ENCODE results near the gene LRRC10B.
A peak's percentile ranks its signal among the peaks of the same experiment; 100 is the strongest.

The LRRC10B gene

DNA sequence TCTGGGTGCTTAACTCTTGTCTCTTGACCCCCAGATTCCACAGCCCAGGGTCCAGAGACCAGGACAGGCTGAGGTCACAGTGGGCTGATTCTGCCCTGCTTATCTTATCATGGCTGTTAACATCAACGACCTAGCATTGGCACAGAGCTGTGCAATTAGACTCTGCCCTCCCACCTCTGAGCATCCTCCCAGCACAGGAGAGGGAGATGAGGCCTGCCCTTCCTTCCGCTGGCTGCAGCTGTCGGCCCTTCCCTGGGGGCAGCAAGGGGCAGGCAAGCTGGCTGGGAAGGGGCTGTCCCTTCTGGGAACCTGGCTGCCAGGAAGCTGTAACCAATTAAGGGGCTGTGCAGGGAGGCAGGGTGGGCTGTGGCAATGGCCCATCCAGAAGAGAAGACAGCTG lies 22.5 kb downstream of the LRRC10B start:
- DNase-seq (ENCODE audit: low spot score), result no peak

DNA sequence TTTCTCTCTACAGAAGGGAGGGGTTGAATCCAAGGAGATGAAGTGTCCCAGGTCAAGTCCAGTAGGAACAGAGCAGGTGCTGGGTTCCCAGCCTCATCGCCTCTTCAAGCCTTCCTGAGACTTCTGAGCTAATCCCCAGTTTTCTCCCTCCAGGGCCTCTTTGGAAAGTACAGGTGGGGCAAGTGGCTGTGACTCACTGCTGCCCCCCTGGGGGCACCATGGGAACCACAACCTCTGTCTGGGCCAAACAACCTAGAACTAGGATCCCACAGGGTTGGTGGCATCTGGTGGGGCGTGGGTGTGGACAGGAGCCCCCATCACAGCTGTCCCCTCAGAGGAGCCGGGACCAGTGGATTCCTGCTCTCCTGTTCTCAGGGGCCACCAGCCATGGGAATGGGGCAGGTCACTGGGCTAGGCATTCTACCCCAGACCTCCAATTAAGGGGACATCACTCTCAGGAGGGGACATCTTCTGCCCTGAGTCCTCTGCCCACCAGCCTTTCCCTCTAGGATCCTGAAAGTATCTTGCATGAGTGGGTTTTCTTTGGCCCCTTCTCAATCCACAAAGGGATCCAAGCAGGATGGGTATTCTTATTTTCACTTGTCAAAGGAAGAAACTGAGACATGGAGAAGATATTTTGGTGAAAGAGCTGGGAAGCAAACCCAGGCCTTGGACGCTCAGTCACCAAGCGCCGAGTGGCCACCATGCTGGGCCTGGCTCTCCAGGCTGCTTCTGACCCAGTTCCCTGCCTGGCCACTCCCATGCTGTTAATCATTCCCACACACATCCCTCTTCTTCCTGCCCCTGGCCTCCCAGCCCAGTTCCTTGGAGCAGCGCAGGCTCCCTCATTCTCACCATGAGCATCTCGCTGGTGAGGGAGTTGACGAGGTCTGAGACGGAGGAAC lies 23.8 kb downstream of the LRRC10B start:
- DNase-seq (ENCODE audit: low spot score), result peak; percentile 73

DNA sequence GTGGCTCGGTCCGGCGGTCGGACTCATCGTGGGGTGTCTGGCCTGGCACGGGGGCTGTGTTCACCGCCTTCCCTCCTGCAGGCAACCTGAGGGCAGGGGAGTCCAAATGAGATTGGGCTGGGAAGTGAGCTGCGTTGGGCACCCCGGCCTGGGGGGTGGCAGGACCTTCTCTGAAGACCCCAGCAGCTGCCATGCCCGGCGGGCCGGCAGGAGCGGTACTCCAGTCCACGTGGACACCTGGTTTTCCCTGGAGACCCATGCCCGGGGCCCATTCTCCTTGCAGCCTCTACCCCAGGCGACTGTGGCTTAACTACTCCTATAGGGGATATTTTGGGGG lies 24.5 kb downstream of the LRRC10B start:
- no peak for DNase-seq (ENCODE audit: low spot score)

DNA sequence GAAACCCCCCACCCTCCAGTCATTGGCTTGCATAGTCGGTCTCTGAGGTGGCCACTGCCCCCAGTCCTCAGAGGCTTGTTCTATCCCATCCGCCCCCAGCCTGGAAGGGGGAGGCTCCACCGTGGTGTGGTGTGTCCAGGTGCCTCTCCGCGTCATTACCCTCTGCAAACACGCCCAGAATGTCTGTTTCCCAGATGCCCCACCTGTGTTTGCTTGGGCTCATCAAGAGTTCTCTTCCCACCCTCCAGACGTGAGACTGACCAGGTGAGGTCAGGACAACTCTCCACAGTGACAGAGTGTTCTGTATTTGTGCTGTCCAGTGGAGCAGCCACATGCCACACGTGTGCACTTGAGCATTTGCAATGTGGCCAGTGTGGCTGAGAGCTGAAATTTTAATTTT lies 24.9 kb downstream of the LRRC10B start:
- no peak for DNase-seq (ENCODE audit: low spot score)

DNA sequence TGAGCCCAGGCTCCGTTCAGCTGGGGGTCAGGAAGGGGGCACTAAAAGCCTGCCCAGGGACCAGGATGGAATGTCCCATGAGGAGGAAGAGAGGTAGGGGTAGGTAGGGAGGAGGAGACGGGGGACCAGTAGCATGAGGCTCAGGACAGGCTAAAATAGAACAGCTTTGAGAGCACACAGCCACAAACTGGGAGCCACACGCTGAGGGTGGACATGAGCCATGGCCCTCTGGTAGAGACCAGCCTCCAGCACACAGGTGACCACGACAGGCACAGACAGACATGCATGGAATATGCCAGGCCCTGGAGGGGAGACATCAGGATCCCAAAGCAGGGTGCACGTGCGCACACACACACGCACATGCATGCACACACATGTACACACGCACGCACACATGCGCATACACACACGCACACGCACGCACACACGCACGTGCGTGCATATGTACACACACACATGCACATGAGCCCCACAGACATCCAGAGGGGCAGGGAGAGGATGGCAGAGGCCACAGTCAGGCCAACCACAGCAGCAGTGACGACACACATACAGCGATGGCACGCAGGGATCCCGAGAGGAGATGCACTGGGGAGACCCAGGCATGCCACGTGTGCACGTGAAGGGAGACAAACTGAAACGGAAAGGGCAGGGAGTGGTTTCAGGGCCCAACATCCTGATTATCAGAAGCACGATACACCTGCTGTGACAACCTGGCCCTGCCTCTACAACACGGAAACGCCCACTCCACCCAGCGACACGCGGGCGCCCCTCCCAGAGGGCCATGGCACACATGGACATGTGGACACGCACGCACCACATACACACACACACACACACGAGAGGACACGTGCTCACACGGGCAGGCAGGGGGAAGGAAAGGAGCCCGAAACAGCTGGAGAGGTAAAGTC lies 25.7 kb downstream of the LRRC10B start:
- DNase-seq (ENCODE audit: low spot score), result no peak

DNA sequence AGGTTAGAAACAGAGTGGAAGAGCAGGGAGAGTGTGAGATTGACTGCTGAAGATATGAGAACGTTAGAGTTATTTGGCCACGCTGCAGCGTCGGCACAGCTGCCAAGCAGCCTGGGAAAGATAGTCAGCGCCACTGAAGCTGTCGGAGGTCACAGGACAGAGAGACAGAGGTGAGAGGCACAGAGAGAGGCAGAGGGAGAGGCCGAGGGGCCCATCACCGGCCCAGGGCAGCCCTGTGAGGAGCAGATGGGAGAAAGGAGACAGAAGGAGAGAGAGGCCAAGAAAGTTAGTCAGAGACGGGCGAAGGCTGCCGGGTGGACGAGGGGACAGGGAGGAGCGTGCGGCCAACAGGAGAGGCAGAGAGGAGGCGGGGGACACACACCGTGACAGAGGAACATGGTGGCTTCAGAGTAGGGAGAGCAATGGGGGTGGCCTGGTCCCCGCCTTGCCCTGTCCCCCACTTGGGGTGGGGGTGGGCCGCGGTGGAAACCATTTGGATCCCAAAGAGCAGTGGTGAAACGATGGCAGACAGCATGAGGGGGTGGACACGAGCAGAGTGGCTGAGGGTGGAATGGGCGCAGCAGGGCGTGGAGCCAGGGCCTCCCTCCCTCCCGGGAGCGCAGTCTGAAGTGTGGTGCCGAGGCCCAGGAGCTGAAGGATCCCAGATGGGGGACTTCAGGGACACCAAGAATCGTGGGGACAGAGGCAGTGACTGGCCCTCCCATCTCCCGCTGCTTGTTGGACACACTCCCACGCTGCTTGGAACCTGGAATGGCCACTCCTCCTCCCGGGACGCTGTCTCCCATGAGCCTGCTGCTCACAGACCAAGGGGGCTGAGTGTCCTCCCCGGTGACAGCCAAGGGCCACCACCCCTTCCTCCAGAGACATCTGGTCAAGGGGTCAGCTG lies 26.6 kb downstream of the LRRC10B start:
- DNase-seq (ENCODE audit: low spot score), result no peak

DNA sequence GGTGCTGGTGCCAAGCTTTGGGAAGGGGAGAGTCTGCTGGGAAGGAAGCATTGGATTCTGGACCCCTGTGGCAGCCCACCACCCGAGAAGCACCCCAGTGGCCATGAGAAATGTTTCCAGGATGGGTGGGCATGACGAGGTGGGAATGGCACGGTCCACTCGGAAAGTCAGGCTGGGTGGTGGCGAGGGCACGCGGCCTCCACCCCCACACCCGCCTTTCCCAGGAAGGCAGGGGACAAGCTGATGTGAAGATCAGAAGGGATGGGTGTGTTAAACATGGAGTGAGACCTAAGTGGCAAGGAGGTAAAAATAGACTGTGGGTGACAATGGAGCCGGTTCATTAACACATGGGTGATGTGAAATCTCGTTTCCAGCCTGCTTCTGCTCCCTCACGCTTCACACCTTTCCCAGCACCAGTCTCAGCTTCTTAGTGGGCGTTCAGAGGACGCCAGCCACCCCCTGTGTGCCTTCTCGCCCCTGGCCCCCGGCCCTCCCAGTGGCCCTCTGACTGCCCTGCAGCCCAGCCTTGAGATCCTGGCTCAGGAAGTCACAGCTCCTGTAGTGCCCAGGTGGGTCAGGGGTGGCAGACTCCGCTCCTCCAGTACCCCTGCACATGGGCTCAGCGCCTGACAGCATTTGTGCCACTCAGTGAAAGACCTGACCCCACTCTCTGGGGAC lies 27.6 kb downstream of the LRRC10B start:
- DNase-seq (ENCODE audit: low spot score), result no peak

DNA sequence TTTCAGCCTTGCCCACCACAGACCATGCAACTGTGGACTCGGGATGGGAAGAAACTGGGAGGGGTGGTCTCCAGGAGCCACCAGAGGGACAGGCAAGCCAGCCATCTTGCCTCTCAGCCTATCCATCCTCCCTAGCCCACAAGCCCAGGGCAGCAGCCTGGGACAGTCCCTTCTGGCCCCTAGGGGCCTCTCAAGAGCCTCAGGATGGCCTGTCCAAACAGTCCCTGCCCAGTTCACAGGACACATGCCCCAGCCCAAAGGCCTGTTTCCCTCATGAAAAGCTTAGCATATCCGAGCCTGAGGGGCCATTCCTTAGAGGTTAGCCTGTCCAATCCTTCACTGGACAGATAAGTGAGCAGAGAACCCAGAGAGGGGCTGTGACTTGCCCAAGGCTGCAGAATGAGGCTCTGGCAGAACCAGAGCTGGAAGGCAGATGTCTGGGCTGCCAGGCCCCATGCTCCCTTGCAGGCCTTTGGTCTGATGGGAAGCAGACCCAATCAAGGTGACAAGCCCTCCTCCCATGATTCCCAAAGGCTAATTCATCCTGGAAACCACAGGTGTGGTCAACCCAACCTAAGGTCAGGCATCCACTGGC lies 28.2 kb downstream of the LRRC10B start:
- no peak for DNase-seq (ENCODE audit: low spot score)

DNA sequence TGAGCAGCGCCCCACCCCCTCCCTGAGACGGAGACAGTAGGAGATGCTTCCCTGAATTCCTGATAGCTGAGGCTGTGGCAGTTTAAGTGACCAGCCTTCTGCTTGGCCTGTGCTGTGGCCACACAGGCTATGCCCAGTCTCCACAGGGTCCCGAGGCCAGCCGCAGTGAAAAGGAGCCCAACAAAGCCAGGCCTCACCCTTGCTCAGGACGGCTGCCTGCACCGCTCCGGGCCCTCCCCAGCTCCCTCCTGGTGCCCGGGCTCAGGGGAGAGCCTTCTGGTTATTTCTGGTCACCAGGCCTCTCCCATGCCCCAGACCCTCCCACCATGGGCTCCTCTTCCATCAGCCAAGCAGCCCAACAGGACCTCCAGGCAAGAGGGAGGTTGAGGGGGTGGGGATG lies 28.8 kb downstream of the LRRC10B start:
- no peak for DNase-seq (ENCODE audit: low spot score)

DNA sequence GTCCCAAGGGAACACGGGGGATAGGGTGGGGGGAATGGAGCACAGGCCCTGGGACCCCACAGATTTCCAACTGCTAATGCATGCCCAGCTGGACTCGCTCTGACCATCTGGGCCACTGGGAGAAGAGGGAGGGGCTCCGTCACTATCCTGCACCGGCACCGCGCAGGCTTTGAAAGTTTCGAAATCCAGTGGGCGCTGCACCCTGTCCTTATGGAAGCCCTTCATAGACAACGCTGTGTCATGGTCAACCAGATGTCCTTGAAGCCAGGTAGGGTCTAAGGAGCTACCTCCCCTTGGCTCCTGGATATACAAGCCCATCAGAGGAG lies 30.1 kb downstream of the LRRC10B start:
- DNase-seq (ENCODE audit: low spot score), result no peak

DNA sequence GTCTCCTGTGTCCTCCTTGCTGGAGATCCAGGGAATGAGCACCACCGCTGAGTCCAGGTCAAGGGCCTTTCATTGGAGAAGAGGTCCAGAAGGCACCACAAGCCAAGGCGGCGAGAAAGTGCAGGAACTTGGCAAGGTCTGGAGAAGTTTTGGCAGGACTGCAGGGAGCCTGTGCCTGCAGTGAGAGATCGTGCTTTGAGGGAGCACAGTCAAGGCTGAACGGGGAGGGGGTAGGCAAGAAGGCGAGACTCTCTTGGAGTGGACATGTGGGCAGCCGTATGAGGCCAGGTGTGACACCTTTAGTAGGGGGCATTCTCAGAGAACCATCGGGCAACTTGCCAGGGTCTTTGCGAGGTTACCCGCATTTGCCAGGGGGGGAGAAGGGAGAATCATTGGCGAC lies 30.5 kb downstream of the LRRC10B start:
- DNase-seq (ENCODE audit: low spot score), result no peak

DNA sequence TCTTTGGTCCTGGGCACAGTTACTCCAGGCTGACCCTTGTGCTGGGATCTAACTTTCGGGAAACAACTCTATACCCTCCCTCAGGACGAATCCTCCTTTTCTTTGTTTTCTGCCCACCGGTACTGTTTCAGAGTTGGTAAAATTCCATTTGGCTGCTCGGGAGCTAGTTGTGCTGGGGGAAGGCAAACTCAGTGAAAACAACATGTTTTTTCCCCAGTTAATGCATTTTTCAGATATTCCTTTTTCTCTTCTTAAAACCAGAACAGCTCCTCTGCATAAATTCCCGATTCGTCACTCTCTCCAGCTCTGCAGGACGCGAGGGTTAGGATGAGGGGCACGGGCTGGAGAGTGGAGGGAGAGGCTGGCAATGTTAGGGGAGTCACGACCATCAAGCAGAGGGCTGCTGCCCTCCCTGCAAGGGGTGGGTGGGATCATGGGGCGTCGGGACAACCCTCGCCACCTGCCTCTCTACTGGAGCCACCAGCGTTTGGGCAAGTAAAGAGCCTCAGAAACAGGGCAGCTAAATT lies 31.3 kb downstream of the LRRC10B start:
- DNase-seq (ENCODE audit: low spot score), result no peak

DNA sequence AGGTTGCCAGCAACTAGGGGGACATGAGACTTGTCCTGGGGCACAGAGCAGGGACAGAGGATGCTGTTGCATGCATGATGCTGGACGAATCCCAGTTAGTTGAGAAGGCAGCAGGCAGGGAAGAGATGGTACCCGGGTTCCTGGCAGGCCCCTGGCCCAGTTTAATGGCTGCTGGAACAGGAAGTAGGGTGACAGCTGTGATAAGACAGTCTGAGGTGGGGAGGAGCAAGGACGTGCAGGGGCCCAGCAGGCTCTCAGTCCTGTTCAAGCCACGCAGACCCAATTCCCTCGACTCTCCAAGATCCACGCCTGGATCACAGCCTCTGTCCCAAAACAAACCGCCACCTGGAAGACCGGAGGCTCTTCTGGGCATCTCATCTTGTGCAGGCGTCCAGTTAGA lies 32.0 kb downstream of the LRRC10B start:
- no peak for DNase-seq (ENCODE audit: low spot score)

DNA sequence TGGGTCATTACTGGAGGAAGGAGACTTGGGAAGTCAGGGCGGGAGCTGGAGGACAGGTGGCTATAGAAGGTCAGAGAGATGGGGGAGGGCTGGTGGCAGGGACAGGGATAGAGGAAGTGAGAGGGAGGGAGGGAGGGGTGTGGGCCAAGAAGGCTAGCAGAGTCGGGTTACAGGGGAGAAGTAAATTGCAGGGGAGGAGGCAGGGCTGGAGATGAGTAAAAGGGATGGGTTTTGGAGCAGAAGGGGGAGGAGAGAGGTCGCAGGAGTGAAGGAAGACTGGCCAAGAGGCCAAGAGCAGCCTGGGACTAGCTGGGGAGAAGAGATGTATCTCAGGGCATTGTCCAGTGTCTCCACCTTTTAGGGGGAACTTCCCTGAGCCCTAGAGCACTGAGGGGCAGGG lies 33.0 kb downstream of the LRRC10B start:
- DNase-seq (ENCODE audit: low spot score), result no peak

DNA sequence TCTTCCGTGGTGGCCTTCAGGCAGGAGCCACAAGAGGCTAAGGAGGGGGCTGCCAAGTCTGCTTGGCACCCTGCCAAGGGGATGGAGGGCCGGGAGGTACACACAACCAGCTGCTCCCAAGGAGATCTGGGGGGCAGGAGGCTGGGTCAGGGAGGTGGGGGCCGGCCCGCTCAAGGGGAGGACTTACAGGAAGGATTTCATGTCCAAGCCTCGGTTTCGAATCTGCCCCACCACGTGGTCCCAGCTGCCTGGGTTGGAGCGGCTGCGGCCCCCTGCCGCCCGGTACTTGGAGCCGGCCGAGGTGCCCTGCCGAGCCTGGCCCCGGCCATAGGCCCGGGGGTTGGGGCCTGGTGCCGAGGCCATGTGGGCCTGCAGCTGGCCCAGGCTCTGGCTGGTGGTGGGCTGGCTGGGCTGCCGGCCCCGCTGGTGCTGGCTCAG lies 33.5 kb downstream of the LRRC10B start:
- no peak for DNase-seq (ENCODE audit: low spot score)

DNA sequence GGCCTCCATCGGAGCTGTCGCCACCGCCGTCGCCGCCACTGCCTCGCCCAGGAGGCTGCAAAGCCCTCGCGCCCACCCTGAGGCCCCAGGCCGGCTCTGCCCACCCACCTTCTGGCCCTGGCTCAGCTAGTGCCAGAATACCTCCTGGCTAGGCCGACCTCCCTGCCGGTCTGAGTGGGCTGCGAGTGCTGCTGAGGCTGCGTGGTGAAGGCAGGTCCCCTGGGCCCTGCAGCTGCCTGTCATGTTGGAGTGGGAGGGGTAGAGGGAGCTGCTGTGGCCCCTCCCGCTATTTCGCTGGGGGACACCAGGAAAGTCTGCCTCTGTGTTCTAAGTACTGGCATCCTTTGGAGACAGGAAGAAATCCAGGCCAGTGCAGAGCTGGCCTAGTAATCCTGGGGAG lies 34.2 kb downstream of the LRRC10B start:
- DNase-seq (ENCODE audit: low spot score), result no peak

DNA sequence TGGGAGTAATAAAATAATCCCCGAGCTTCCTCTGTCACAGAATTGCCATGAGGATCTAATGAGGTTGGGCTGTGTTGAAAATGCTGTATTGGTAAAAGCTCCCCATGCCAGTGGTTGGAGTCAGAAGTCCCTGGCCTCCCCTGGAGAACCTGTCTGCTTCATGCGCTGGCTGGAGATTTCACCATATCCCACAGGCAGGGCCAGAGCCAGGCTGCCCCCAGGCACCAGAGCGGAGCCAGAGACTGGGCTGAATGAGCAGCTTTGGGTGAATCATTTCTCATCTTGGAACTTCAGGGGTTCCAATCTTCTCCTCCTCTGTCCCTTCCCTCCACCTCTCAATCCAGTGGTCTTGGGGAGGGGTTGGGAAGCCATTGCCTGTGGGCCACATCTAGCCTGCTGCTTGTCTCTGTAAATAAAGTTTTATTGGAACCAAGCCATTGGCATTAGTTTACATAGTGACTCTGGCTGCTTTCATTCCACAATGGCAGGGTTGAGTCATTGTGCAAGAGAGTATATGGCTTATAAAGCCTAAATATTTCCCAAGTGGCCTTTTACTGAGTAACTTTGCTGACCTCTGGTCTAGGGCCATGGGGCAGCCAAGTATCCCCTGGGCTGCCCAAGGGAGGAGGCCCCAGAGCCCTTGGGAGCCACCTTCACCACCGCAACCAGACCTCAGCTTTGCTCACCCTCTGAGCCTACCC lies 35.2 kb downstream of the LRRC10B start:
- DNase-seq (ENCODE audit: low spot score), result no peak

DNA sequence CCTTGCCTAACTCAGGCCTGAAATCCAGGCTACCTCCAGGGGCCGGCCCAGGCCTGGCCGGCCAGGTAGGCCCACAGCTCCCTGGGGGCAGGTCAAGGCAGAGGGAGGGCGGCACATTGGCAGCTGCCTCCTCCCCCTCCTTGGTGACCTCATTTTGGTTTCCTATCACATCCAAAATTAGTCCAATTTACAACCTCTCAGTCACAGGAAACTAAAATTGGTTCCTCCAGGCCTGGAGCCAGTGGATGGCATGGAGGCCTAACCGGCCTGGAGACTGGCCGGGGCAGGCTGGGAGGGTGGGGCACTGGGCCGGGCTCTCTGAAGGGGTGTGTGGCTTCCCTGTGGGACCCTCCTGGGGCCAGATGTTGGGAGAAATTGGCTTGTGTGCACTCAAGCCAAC lies 35.9 kb downstream of the LRRC10B start:
- DNase-seq (ENCODE audit: low spot score), result no peak

DNA sequence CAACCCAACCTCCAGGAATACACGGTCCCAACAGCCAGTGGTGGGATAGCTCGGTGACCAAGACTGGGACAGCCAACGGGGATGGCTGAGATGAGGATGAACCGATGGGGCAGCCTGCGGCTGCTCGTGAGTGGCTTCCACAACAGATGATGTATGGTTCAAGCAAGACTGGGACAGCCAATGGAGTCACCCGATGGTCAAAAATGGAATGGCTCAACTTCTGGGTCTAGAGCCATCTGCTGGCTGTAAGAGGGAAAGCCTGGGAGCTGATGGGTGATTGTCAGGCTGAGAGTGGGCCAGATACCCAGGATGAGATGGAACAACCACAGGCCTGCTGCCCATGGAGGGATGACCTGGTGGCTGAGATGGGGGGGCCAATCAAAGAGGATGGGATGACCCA lies 36.8 kb downstream of the LRRC10B start:
- peak; percentile 25 for DNase-seq (ENCODE audit: low spot score)

DNA sequence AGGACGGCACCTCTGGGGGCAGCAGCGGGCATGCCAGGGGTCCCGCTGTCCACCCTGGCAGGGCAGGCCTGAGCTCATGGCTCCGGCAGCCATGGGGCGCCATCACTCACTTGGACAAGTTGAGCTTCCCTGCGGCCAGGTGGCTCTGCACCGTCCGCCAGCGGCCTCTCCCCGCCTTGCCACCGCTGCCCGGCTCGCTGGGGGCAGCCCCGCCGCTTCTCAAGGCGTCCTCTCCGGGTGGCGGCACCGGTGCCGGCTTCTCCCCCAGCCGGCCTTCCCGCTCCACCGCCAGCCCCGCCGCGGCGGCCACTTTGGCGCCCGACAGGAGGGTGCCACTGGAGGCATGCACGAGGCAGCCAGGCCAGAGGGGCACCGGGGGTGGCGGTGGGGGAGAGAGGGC lies 37.4 kb downstream of the LRRC10B start:
- no peak for DNase-seq (ENCODE audit: low spot score)
